Mammary epithelial cell (primary cell): ENCODE measurements around the gene IQSEC3.

ENCODE experiments used
- CTCF ChIP-seq, 2 donors: IDR thresholded peaks in 1 of 2; conservative IDR thresholded peaks in 1 of 2; 2 replicates each; pipeline ENCODE4 v1.5.1; 2011 to 2012; ENCODE audit warnings: inconsistent platforms in 2 of 2, low read length in 2 of 2, mild to moderate bottlenecking in 2 of 2, control low read depth in 1 of 2, low read depth in 1 of 2; ENCODE audit not compliant: insufficient read depth in 1 of 2; ENCODE audit errors: extremely low read depth in 1 of 2
- EZH2 ChIP-seq: IDR thresholded peaks from 2 replicates; pipeline ENCODE4 v1.6.1; 2012; ENCODE audit warnings: low read length, inconsistent platforms, borderline replicate concordance

- no peak for TF ChIP-seq CTCF (conservative IDR thresholded peaks at IDR 0.05 in 1 of 2, IDR thresholded peaks at IDR 0.05 in 1 of 2; ENCODE audit: extremely low read depth in 1 of 2, insufficient read depth in 1 of 2, low read depth in 1 of 2, low read length in 2 of 2)
- TF ChIP-seq EZH2, result no peak
Measured at GRCh38 chr12:212715-213526, 146.4 kb downstream of the IQSEC3 start.
